H9 (cell line): ENCODE results near the gene SENP8. TPM values are rescaled to one million over a fixed set of nuclear protein-coding genes. Genes with fewer than 3 reads are reported as not detected.
"Not testable (repeated sequence)": the region's sequence is repeated elsewhere in the genome, so short reads cannot be mapped to it uniquely, and the experiment has no call there.

Source experiments
- DNase-seq: peaks from one replicate; pipeline ENCODE4 v3.0.0-alpha.2; 2017
- H2AFZ ChIP-seq: one replicate; pipeline ENCODE4 v1.6.1; 2013; ENCODE audit warnings: mild to moderate bottlenecking, low read length, control low read depth, moderate library complexity
- H2AK5ac ChIP-seq: 2 replicates; pipeline ENCODE4 v1.6.1; 2013; ENCODE audit warnings: low read length, control low read depth, mixed read lengths; ENCODE audit not compliant: insufficient read length
- H2BK120ac ChIP-seq: one replicate; pipeline ENCODE4 v1.6.1; 2013; ENCODE audit warnings: low read depth, mild to moderate bottlenecking, low read length, control low read depth, inconsistent platforms; ENCODE audit not compliant: poor library complexity, severe bottlenecking
- H2BK12ac ChIP-seq: 2 replicates; pipeline ENCODE4 v1.6.1; 2013; ENCODE audit warnings: low read length, control low read depth, mixed read lengths, low read depth; ENCODE audit not compliant: insufficient read length
- H2BK15ac ChIP-seq: 2 replicates; pipeline ENCODE4 v1.6.1; 2013; ENCODE audit warnings: low read depth, low read length, control low read depth
- H2BK20ac ChIP-seq: one replicate; pipeline ENCODE4 v1.6.1; 2013; ENCODE audit warnings: low read depth, mild to moderate bottlenecking, low read length, control low read depth, inconsistent platforms; ENCODE audit not compliant: poor library complexity, severe bottlenecking
- H2BK5ac ChIP-seq: 2 replicates; pipeline ENCODE4 v1.6.1; 2013; ENCODE audit warnings: low read length, control low read depth, mixed read lengths; ENCODE audit not compliant: insufficient read length
- H3K14ac ChIP-seq: 2 replicates; pipeline ENCODE4 v1.6.1; 2013; ENCODE audit warnings: low read length, control low read depth; ENCODE audit not compliant: insufficient read depth
- H3K18ac ChIP-seq: 2 replicates; pipeline ENCODE4 v1.6.1; 2013; ENCODE audit warnings: low read depth, mild to moderate bottlenecking, mixed read lengths, low read length, control low read depth; ENCODE audit not compliant: insufficient read length
- H3K23ac ChIP-seq: 2 replicates; pipeline ENCODE4 v1.6.1; 2013; ENCODE audit warnings: low read length, control low read depth, mixed read lengths, low read depth; ENCODE audit not compliant: insufficient read length
- H3K23me2 ChIP-seq: 2 replicates; pipeline ENCODE4 v1.6.1; 2013; ENCODE audit warnings: low read depth, mild to moderate bottlenecking, mixed read lengths, low read length, control low read depth; ENCODE audit not compliant: insufficient read length, poor library complexity, severe bottlenecking
- H3K27ac ChIP-seq: 2 replicates; pipeline ENCODE4 v1.5.1; 2013; ENCODE audit warnings: low read length, control low read depth, mixed read lengths, low read depth; ENCODE audit not compliant: insufficient read length
- H3K27me3 ChIP-seq: 2 replicates; pipeline ENCODE4 v1.6.1; 2013; ENCODE audit warnings: low read length, control low read depth, inconsistent platforms; ENCODE audit not compliant: insufficient read depth
- H3K4ac ChIP-seq: 2 replicates; pipeline ENCODE4 v1.6.1; 2013; ENCODE audit warnings: low read depth, mild to moderate bottlenecking, control low read depth, inconsistent platforms, low read length, moderate library complexity
- H3K4me1 ChIP-seq: 2 replicates; pipeline ENCODE4 v1.6.1; 2013; ENCODE audit warnings: low read length, control low read depth, inconsistent platforms; ENCODE audit not compliant: insufficient read depth
- H3K4me2 ChIP-seq: 2 replicates; pipeline ENCODE4 v1.6.1; 2013; ENCODE audit warnings: low read length, control low read depth, mixed read lengths; ENCODE audit not compliant: insufficient read length, insufficient read depth
- H3K56ac ChIP-seq: 2 replicates; pipeline ENCODE4 v1.6.1; 2013; ENCODE audit warnings: low read depth, mild to moderate bottlenecking, mixed read lengths, low read length, control low read depth; ENCODE audit not compliant: insufficient read length
- H3K79me1 ChIP-seq: 2 replicates; pipeline ENCODE4 v1.6.1; 2013; ENCODE audit warnings: low read depth, mild to moderate bottlenecking, moderate library complexity, low read length, control low read depth, inconsistent platforms; ENCODE audit not compliant: insufficient read depth, poor library complexity, severe bottlenecking
- H3K79me2 ChIP-seq: 2 replicates; pipeline ENCODE4 v1.6.1; 2013; ENCODE audit warnings: low read length, control low read depth, inconsistent platforms; ENCODE audit not compliant: insufficient read depth
- H3K9ac ChIP-seq: 2 replicates; pipeline ENCODE4 v1.6.1; 2013; ENCODE audit warnings: low read length, control low read depth, mixed read lengths; ENCODE audit not compliant: insufficient read length; ENCODE audit errors: extremely low read depth
- H3K9me3 ChIP-seq: one replicate; pipeline ENCODE4 v1.6.1; 2013; ENCODE audit warnings: low read depth, low read length, inconsistent platforms; ENCODE audit not compliant: control insufficient read depth
- H3T11ph ChIP-seq: one replicate; pipeline ENCODE4 v1.6.1; 2013; ENCODE audit warnings: mild to moderate bottlenecking, low read length, control low read depth, inconsistent platforms
- H4K20me1 ChIP-seq: one replicate; pipeline ENCODE4 v1.6.1; 2013; ENCODE audit not compliant: control insufficient read depth, insufficient read length, insufficient read depth
- H4K5ac ChIP-seq: 2 replicates; pipeline ENCODE4 v1.6.1; 2013; ENCODE audit warnings: low read depth, mild to moderate bottlenecking, mixed read lengths, low read length, control low read depth; ENCODE audit not compliant: insufficient read length
- H4K8ac ChIP-seq: replicated peaks from 2 replicates; pipeline ENCODE4 v1.6.1; 2013; ENCODE audit warnings: low read length, control low read depth, mixed read lengths, low read depth; ENCODE audit not compliant: insufficient read length
- H4K91ac ChIP-seq: 2 replicates; pipeline ENCODE4 v1.6.1; 2013; ENCODE audit warnings: low read depth, mild to moderate bottlenecking, moderate library complexity, mixed read lengths, low read length, control low read depth; ENCODE audit not compliant: insufficient read length
- H3K27ac Mint-ChIP-seq, 3 experiments: 2 replicates in 2 of 3; 3 replicates in 1 of 3; pipeline ENCODE4 v1.8.0; 2020 to 2021; ENCODE audit warnings: mixed read lengths in 3 of 3, mild to moderate bottlenecking in 1 of 3, moderate library complexity in 1 of 3
- H3K27me3 Mint-ChIP-seq: 2 replicates; pipeline ENCODE4 v1.8.0; 2021; ENCODE audit warnings: low read depth, mild to moderate bottlenecking, moderate library complexity, mixed read lengths
- H3K36me3 Mint-ChIP-seq, 3 experiments: 2 replicates in 2 of 3; 3 replicates in 1 of 3; pipeline ENCODE4 v1.8.0; 2020 to 2021; ENCODE audit warnings: low read depth in 3 of 3, mixed read lengths in 3 of 3; ENCODE audit not compliant: insufficient read depth in 1 of 3
- H3K4me1 Mint-ChIP-seq, 2 experiments: 2 replicates each; pipeline ENCODE4 v1.8.0; 2020; ENCODE audit warnings: mixed read lengths in 2 of 2
- H3K4me3 Mint-ChIP-seq, 2 experiments: 2 replicates in 1 of 2; 3 replicates in 1 of 2; pipeline ENCODE4 v1.8.0; 2020 to 2021; ENCODE audit warnings: mild to moderate bottlenecking in 2 of 2, mixed read lengths in 2 of 2, moderate library complexity in 1 of 2
- H3K9me3 Mint-ChIP-seq, 2 experiments: 2 replicates in 1 of 2; 3 replicates in 1 of 2; pipeline ENCODE4 v1.8.0; 2020; ENCODE audit warnings: mild to moderate bottlenecking in 2 of 2, mixed read lengths in 2 of 2, moderate library complexity in 1 of 2
- WGBS: extraction: QIAGEN DNeasy Blood & Tissue Kit; methylation state at CpG from one replicate; pipeline ENCODE4 v1.1.7; 2013; ENCODE audit warnings: missing lambda C conversion rate, low lambda C conversion rate, mixed read lengths; ENCODE audit not compliant: insufficient read length; ENCODE audit errors: extremely low coverage; 5-methylcytosine and 5-hydroxymethylcytosine counted together
- total RNA-seq: library from RNA; stranded (reverse); gene quantifications from 2 replicates; pipeline ENCODE4 v1.2.1, GENCODE V29; 2021
- TF ChIP-seq, protein P1 (sequence below): fragments of 200-600 bp; sonication (generic); conservative IDR thresholded peaks from 3 replicates; pipeline ENCODE4 v1.8.0; 2021; ENCODE audit warnings: antibody characterized with exemption, mild to moderate bottlenecking

SENP8 gene
- total RNA-seq, 1 experiment from 2014 or later, result 4.8 TPM

DNA sequence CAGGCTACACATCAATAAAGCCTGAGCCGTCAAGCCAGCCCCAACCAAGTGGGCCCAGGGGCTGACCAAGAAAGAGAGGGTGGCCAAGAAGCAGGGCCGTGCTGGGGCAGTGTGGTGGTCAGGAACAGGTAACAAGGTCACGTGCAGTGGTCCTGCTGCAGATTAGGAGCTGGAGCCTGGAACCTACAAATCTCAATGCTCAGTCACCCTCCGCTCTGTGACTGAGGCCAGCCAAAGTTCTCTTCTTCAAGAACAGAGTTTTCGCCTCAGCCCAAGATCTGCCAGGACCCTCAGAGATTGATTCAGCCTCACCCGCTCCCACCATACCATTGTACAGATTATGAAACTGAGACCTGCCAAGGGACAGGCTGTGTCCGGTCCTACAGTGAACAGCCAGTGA, 52.5 kb downstream of the SENP8 start:
- Histone ChIP-seq H3K9me3 (no peaks in the 10 kb centered on the region), H2AK5ac (no peak overlapping the region), H3K18ac (no peak overlapping the region), H4K91ac (no peak overlapping the region), H3K79me2 (no peaks in the 10 kb centered on the region), H3T11ph (no peak overlapping the region), H2BK5ac (no peak overlapping the region), H3K27ac (no peak overlapping the region), H3K4ac (no peak overlapping the region), H3K23ac (no peak overlapping the region), H3K4me2 (no peak overlapping the region), H2BK120ac (no peak overlapping the region), H2BK12ac (no peak overlapping the region), H3K23me2 (peaks cover 4% of the 10 kb centered on the region), H3K4me1 (no peaks in the 10 kb centered on the region; the same call in 1 of the 2 replicates), H3K79me1 (no peaks in the 10 kb centered on the region), H2BK15ac (no peak overlapping the region), H2AFZ (no peak overlapping the region), H3K56ac (no peak overlapping the region), H2BK20ac (no peak overlapping the region), H3K14ac (no peak overlapping the region), H4K20me1 (no peaks in the 10 kb centered on the region), H3K9ac (no peak overlapping the region), H3K27me3 (no peaks in the 10 kb centered on the region), H4K5ac (no peak overlapping the region), H4K8ac (no peak overlapping the region)
- Mint-ChIP-seq H3K4me3 (no peak overlapping the region), H3K27ac (peak overlapping the region in 1 of 3 experiments; percentile 27; a peak in 1 of 7 replicates), H3K36me3 (no peaks in the 10 kb centered on the region), H3K9me3 (no peaks in the 10 kb centered on the region), H3K4me1 (peaks cover 10 to 17% of the 10 kb centered on the region in 2 experiments), H3K27me3 (peaks cover 2% of the 10 kb centered on the region; the same call in 1 of the 2 replicates)
- WGBS, result no CpG with 5 or more reads among the region's 7 CpGs
- TF ChIP-seq, protein P1, sequence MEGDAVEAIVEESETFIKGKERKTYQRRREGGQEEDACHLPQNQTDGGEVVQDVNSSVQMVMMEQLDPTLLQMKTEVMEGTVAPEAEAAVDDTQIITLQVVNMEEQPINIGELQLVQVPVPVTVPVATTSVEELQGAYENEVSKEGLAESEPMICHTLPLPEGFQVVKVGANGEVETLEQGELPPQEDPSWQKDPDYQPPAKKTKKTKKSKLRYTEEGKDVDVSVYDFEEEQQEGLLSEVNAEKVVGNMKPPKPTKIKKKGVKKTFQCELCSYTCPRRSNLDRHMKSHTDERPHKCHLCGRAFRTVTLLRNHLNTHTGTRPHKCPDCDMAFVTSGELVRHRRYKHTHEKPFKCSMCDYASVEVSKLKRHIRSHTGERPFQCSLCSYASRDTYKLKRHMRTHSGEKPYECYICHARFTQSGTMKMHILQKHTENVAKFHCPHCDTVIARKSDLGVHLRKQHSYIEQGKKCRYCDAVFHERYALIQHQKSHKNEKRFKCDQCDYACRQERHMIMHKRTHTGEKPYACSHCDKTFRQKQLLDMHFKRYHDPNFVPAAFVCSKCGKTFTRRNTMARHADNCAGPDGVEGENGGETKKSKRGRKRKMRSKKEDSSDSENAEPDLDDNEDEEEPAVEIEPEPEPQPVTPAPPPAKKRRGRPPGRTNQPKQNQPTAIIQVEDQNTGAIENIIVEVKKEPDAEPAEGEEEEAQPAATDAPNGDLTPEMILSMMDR, result no peak
- no peak for DNase-seq

DNA sequence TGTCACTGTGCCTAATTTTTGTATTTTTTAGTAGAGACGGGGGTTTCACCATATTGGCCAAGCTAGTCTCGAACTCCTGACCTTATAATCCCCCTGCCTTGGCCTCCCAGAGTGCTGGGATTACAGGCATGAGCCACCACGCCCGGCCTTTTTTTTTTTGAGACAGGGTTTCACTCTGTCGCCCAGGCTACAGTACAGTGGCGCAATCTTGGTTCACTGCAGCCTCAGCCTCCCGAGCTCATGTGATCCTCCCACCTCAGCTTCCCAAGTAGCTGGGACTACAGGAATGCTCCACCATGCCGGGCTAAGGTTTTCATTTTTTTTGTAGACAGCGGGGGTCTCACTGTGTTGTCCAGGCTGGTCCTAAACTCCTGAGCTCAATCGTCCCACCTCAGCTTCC, 53.8 kb downstream of the SENP8 start:
- H4K20me1 ChIP-seq, H2AK5ac ChIP-seq, H2BK12ac ChIP-seq, H3K36me3 Mint-ChIP-seq, H3K9me3 Mint-ChIP-seq, H3K4me1 ChIP-seq, H2BK120ac ChIP-seq, H2AFZ ChIP-seq, DNase-seq, H2BK15ac ChIP-seq, H3K27me3 ChIP-seq, H3K9ac ChIP-seq, H3K4me3 Mint-ChIP-seq, H4K5ac ChIP-seq, H3T11ph ChIP-seq, H3K4ac ChIP-seq, H3K27me3 Mint-ChIP-seq, H4K91ac ChIP-seq, H3K4me2 ChIP-seq, H3K27ac ChIP-seq, H3K23me2 ChIP-seq, H4K8ac ChIP-seq, H3K27ac Mint-ChIP-seq, H2BK20ac ChIP-seq, H3K14ac ChIP-seq, H2BK5ac ChIP-seq, H3K79me2 ChIP-seq, H3K9me3 ChIP-seq, H3K79me1 ChIP-seq, H3K23ac ChIP-seq, H3K18ac ChIP-seq, H3K56ac ChIP-seq: not testable (repeated sequence)
- no CpG with 5 or more reads among the region's 10 CpGs for WGBS
- H3K4me1 Mint-ChIP-seq, result peaks cover 10 to 17% of the 10 kb centered on the region in 2 experiments
